ENCODE results near the gene ANKRD29. TPM values are rescaled to one million over a fixed set of nuclear protein-coding genes. Genes with fewer than 3 reads are reported as not detected.

ANKRD29 gene
- polyA plus RNA-seq, 1 of the 3 experiments (the other 2 are of a cell fraction) = 8.2 TPM

DNA sequence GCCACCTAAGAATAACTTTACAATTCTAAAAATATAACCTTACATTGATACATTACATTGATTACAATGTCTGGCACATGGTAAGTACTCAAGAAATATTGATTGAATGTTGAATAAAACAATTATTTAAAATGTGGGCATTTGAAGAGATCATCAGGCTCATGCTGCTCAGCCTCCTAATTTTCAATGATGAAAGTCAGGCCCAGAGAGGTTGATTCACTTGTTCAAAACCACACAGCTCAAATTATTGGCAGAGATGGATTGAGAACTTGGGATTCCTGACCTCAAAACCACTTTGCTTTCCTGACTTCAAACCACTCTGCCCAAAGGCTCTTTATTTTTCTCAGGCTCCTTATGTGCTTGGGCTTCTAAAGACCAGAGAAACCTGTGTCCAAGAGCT lies 34.7 kb downstream of the ANKRD29 start:
- no peak for DNase-seq
- peak overlapping the region; percentile 59; the same call in 1 of the 2 replicates for H3K4me2 ChIP-seq

More for the DNA sequence above, 34.7 kb downstream of the ANKRD29 start:
- H3K27me3 ChIP-seq (ENCODE audit: insufficient read depth) = no peaks in the 10 kb centered on the region
- no peaks in the 10 kb centered on the region for H3K9me3 ChIP-seq
- H3K9me2 ChIP-seq = no peaks in the 10 kb centered on the region
- H3K79me2 ChIP-seq (ENCODE audit: insufficient read depth) = no peaks in the 10 kb centered on the region
- H3K9ac ChIP-seq = no peak overlapping the region
- POLR2A ChIA-PET = no interaction called here
- H3K4me1 ChIP-seq (ENCODE audit: control insufficient read depth in 1 of 2, insufficient read depth in 2 of 2, low read depth in 1 of 2, low read length in 1 of 2) = peaks cover 19 to 20% of the 10 kb centered on the region in 2 experiments
- H3F3A ChIP-seq (replicated peaks; ENCODE audit: insufficient read depth) = peaks cover 25% of the 10 kb centered on the region
- TF ChIP-seq RFX5 (IDR thresholded peaks at IDR 0.05; ENCODE audit: low read length) (no peak), NFIC (IDR thresholded peaks at IDR 0.05; ENCODE audit: borderline replicate concordance) (no peak), MEF2A (IDR thresholded peaks at IDR 0.05; ENCODE audit: borderline replicate concordance, low read depth) (no peak), NRF1 (IDR thresholded peaks at IDR 0.05; ENCODE audit: low read depth, low read length) (no peak), TAF1 (IDR thresholded peaks at IDR 0.05; ENCODE audit: borderline replicate concordance, low read depth, low read length) (no peak), POLR2AphosphoS5 (IDR thresholded peaks at IDR 0.05; ENCODE audit: low read depth, low read length) (no peak), RXRA (IDR thresholded peaks at IDR 0.05; ENCODE audit: borderline replicate concordance, low read depth) (no peak), SIN3A (IDR thresholded peaks at IDR 0.05; ENCODE audit: borderline replicate concordance, low read depth, low read length) (no peak), EZH2phosphoT487 (IDR thresholded peaks at IDR 0.05; ENCODE audit: borderline replicate concordance, low read depth) (no peak), MXI1 (IDR thresholded peaks at IDR 0.05; ENCODE audit: low read depth, low read length) (no peak), ZBTB33 (IDR thresholded peaks at IDR 0.05; ENCODE audit: borderline replicate concordance, low read depth) (no peak), MAX (IDR thresholded peaks at IDR 0.05; ENCODE audit: low read depth) (no peak), FOSL2 (IDR thresholded peaks at IDR 0.05; ENCODE audit: borderline replicate concordance, low read depth) (no peak), GABPA (IDR thresholded peaks at IDR 0.05; ENCODE audit: low read depth) (no peak), ELF1 (IDR thresholded peaks at IDR 0.05) (no peak), CHD2 (IDR thresholded peaks at IDR 0.05; ENCODE audit: low read length, partially characterized antibody) (no peak), IRF3 (IDR thresholded peaks at IDR 0.05; ENCODE audit: low read depth, low read length) (no peak), GATA2 (CRISPR knock-in tag; IDR thresholded peaks at IDR 0.05) (no peak), FOXJ3 (CRISPR knock-in tag; IDR thresholded peaks at IDR 0.05) (no peak), YY1 (IDR thresholded peaks at IDR 0.05; ENCODE audit: low read depth) (no peak)
- H3K4me3 ChIP-seq (ENCODE audit: low read depth in 2 of 2, low read length in 1 of 2) = no peak overlapping the region
- H3K27ac ChIP-seq (ENCODE audit: low read depth in 2 of 2, low read length in 1 of 2) = peak overlapping the region in 1 of 2 experiments; percentile 70; a peak in 2 of 4 replicates
- no peaks in the 10 kb centered on the region for H3K36me3 ChIP-seq (replicated peaks in 1 of 2; ENCODE audit: control insufficient read depth in 1 of 2, insufficient read depth in 2 of 2, low read length in 1 of 2)
- no peaks in the 10 kb centered on the region for H4K20me1 ChIP-seq (ENCODE audit: insufficient read depth)
- CTCF ChIA-PET = interaction anchor here (1.0 to 12.6 kb wide), 5 partner anchors 13 to 290 kb away, joined by 3 to 78 read pairs (median 6); no protein-coding TSS in a partner anchor
- H2AFZ ChIP-seq (ENCODE audit: low read depth) = no peak overlapping the region

Measured in SK-N-SH (cell line).